ENCODE results near the gene LRRC19.

- TF ChIP-seq CTCF (conservative IDR thresholded peaks at IDR 0.05) = no peak
- TF ChIP-seq ZFX (IDR thresholded peaks at IDR 0.05) = no peak
Observed at GRCh38 chr9:27041746-27042145, 36.3 kb upstream of the LRRC19 start.
